GM04504 (cell line): ENCODE results near the gene BRI3BP.
"Not testable (repeated sequence)": the region's sequence is repeated elsewhere in the genome, so short reads cannot be mapped to it uniquely, and the experiment has no call there.

ENCODE experiments used
- DNase-seq: peaks from one replicate; pipeline ENCODE4 v3.0.0-alpha.2; 2012; ENCODE audit warnings: low read depth

BRI3BP gene

GRCh38 chr12:124972211-124972610, 21.2 kb upstream of the BRI3BP start:
- no peak for DNase-seq

GRCh38 chr12:124975276-124975675, 18.2 kb upstream of the BRI3BP start:
- DNase-seq, result no peak

- no peak for DNase-seq
Measured at GRCh38 chr12:124976999-124977398, 16.4 kb upstream of the BRI3BP start.

- no peak for DNase-seq
Measured at GRCh38 chr12:124979568-124979967, 13.9 kb upstream of the BRI3BP start.

GRCh38 chr12:124980098-124980892, 13.2 kb upstream of the BRI3BP start:
- no peak for DNase-seq

- not testable (repeated sequence) for DNase-seq
Measured at GRCh38 chr12:124986876-124987275, 6.6 kb upstream of the BRI3BP start.

GRCh38 chr12:124992874-124993625, 395 bp upstream of the BRI3BP start:
- no peak for DNase-seq

GRCh38 chr12:124994437-124994975, 1.1 kb downstream of the BRI3BP start:
- DNase-seq, result no peak

- DNase-seq, result no peak
Measured at GRCh38 chr12:124995200-124995961, 1.9 kb downstream of the BRI3BP start.

- no peak for DNase-seq
Measured at GRCh38 chr12:124998705-124999104, 5.3 kb downstream of the BRI3BP start.

- no peak for DNase-seq
Measured at GRCh38 chr12:125001636-125002035, 8.2 kb downstream of the BRI3BP start.

- no peak for DNase-seq
Measured at GRCh38 chr12:125003021-125003420, 9.6 kb downstream of the BRI3BP start.

- no peak for DNase-seq
Measured at GRCh38 chr12:125004621-125005020, 11.2 kb downstream of the BRI3BP start.

GRCh38 chr12:125005652-125006051, 12.2 kb downstream of the BRI3BP start:
- no peak for DNase-seq

GRCh38 chr12:125006365-125006764, 12.9 kb downstream of the BRI3BP start:
- no peak for DNase-seq

GRCh38 chr12:125013816-125014442, 20.5 kb downstream of the BRI3BP start:
- no peak for DNase-seq

GRCh38 chr12:125014526-125014925, 21.1 kb downstream of the BRI3BP start:
- DNase-seq, result no peak

- DNase-seq, result no peak
Measured at GRCh38 chr12:125015680-125016310, 22.4 kb downstream of the BRI3BP start.

GRCh38 chr12:125017801-125018200, 24.4 kb downstream of the BRI3BP start:
- no peak for DNase-seq

GRCh38 chr12:125018356-125018755, 24.9 kb downstream of the BRI3BP start:
- DNase-seq, result no peak

- DNase-seq, result no peak
Measured at GRCh38 chr12:125021096-125021495, 27.7 kb downstream of the BRI3BP start.
